HL-60/S4 (cell line): ENCODE measurements around the gene TGFB1I1.

Experiments
- in situ Hi-C: fragments of 300-500 bp; cut with MboI; formaldehyde crosslinking; loops from 2 replicates; pipeline ENCODE4 v1.14.3; 2022; ENCODE audit warnings: low sequenced_read_pairs

Gene TGFB1I1

DNA sequence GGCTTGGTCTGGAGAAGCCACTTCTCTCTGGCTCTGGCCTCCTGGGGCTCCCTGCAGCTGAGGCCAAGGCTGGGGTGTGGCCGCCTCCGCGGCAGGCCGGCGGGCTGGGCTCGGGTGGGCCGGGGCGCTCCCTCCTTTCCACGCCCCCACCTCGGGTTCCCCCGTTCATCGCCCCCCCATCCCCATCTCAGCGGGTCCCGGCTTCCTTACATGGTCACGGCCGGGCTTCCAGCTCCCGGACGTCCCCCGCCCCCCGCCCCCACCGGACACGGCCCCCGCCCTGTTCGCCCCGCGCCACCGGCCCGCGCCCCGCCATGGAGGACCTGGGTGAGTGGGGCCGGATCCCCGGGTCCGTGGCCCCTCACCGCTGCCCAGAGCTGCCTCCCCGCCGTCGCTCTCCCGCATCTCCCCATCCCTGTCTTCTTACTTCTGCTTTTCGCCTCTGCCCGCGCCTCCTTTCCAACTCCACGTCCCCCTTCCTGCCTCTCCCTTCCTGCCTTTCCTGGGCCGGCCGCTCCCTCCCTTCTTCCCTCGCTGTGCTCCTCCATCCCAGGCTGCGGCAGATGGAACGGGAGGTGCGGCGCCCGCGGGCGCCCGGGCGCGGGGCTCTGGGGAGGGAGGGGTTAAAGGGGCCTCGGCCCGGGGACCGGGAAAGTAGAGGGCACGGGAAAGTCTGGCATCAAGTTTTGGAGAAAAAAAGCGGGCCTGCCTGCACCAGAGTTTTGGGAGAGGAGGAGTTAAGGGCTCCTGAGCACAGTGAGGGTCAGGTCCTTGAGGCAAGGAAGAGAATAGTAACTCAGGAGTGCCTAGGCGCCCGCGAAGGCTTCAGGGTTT, at the start of gene TGFB1I1:
Gene TGFB1I1, plus strand, starts transcription at position 278 of the 834 bp plus-strand sequence. Its CDS starts 37 bp downstream, at position 315.
- in situ Hi-C loops = no loop called here

DNA sequence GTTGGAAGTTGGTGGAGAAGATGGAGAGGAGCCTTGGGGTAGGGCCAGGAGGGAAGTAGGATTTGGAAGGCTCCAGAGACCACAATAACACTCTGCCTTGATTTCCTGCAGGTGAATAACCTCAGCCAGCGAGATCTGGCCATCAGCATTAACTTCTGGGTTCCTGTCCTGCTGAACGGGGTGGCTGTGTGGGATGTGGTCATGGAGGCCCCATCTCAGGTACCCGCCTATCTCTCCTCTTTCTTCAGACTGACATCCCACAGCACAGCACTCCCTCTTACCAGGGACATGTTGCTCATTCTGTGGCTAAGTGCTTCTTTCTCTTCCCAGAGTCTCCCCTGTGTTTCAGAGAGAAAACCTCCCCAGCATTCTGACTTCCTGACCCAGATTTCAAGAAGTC, 48.7 kb upstream of the TGFB1I1 start:
- in situ Hi-C loops = no loop called here

DNA sequence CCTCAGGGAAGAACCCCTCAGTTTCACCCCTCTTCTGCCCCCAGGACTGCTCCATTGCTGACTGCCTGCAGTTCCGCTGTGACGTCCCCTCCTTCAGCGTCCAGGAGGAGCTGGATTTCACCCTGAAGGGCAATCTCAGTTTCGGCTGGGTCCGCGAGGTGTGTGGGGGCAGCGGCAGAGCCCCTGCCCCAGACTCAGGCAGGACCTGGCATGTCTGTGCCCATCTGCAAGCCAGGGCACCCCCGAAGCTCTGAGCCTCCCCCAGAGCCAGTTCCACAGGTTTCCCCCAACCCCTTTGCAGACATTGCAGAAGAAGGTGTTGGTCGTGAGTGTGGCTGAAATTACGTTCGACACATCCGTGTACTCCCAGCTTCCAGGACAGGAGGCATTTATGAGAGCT, 48.2 kb upstream of the TGFB1I1 start:
- in situ Hi-C loops = no loop called here

DNA sequence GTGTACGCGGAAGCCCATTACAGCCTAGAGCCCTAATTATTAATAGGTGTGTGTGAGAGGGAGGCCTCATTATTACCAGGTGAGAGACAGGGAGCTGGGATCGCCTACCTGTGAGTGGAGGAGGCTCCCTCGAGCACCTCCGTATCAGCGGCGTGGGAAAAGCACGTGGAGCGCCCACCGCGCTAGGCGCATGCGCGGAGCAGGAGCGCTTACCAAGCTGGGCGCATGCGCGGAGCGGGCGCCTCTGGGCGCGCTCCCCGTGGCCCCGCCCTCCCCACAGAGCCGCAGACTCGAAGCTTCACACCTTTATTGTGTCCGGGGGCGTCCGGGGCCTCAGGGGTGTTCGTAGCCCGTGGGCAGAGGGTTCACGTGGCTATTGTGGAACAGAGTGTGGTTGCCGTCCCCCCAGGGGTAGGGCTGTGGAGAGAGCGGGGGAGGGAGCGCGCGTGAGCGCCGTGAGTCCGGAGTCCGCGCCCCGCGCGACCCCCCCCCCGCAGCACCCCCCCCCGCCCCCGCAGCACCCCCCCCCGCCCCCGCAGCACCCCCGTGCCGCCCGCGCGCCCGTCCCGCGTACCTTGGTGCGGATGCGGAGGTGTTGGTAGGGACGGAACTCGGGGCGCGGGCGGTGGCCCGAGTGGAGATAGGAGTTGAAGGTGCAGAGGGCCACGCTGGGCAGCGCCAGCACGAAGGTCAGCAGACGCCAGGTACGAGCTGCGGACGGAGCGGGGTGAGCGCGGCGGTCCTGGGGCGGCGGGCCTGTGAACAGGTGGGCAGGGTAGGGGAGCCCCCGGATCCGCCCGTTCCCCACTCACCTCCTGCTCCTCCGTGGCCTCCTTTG, 44.3 kb upstream of the TGFB1I1 start:
- in situ Hi-C loops = loop anchor here (25.0 kb wide), 1 partner anchor 465 kb away; the partner anchor contains the start of gene SETD1A

DNA sequence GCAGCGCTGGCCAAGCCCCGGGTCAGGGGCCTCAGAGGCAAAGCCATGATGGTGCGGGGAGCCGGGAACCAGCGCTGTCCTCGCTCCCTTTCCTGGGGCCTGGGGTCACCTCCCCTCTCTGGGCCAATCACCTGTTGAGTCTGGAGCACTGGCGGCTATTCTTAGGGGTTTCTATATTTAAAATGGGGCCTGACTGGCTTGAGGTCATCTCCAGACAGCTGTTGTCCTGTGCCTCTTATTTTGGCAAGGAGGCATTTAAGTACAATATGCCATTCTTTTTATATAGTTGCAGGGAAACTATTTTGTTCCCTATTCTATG, 43.7 kb upstream of the TGFB1I1 start, which contains the start of gene COX6A2:
Gene COX6A2, minus strand, starts transcription at position 82 of the 319 bp plus-strand sequence. Its CDS starts 35 bp downstream, at position 47.
- in situ Hi-C loops = loop anchor here (25.0 kb wide), 1 partner anchor 466 kb away; the partner anchor contains the start of gene SETD1A

DNA sequence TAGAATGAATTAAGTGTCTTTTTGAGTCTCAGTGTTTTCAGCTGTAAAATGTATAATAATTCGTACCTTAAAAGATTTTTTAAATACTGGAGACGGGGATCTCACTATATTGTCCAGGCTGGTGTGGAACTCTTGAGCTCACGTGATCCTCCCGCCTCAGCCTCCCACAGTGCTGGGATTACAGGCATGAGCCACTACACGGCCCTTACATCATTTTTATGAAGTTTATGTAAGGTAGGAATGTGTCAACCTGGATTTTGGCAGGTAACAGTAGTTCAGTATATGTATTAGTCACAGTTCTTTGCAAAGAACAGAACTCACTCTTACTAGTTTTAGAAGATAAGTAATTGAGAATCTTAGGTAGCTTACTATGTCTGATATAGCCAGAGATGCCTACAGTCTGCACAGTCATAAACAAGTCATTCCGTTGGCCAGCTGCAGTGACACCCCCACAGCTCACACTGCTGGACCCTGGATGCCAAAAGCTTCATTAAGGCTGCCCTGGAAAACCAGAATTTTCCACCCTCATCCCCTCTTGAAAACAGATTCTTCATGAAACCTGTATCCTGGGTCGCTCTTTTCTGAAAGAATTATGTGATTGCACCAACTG, 43.2 kb upstream of the TGFB1I1 start:
- in situ Hi-C loops = loop anchor here (25.0 kb wide), 1 partner anchor 466 kb away; the partner anchor contains the start of gene SETD1A

DNA sequence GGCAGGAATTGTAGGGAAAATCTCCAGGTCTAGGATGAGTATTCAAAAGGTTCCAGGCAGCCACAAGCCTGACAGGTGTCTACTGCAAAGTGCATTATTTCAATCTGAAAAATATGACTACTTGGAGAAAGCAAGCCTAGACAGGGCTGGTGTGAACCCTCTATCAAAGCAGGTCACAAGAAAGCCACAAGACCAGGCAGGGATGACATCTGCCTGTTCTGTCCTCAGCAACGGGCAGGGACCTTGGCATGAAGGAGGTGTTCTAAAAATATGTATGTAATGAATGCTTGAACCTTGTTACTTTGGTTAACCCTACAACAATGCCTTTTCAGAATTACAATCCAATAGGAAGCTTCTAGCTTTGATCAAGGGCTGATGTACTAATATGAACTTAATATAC, 42.6 kb upstream of the TGFB1I1 start:
- in situ Hi-C loops = loop anchor here (25.0 kb wide), 1 partner anchor 467 kb away; the partner anchor contains the start of gene SETD1A

DNA sequence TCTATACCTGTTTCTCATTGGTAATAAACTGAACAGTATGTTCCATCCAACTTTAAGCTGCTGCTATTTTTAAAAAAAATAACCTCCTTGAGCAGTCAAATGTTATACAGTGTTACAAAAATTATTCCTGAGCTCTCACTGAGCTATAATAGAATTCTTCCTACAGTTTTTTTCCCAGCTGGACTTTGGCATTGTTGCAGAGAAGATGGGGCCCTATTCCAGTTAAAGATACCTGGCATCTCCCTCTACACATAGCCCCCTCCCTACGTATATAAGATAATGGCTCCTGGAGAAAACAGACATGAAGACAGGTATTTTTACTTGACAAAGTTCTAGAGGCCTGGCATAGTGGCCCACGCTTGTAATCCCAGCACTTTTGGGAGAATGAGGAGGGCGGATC, 42.2 kb upstream of the TGFB1I1 start:
- in situ Hi-C loops = loop anchor here (25.0 kb wide), 1 partner anchor 467 kb away; the partner anchor contains the start of gene SETD1A

DNA sequence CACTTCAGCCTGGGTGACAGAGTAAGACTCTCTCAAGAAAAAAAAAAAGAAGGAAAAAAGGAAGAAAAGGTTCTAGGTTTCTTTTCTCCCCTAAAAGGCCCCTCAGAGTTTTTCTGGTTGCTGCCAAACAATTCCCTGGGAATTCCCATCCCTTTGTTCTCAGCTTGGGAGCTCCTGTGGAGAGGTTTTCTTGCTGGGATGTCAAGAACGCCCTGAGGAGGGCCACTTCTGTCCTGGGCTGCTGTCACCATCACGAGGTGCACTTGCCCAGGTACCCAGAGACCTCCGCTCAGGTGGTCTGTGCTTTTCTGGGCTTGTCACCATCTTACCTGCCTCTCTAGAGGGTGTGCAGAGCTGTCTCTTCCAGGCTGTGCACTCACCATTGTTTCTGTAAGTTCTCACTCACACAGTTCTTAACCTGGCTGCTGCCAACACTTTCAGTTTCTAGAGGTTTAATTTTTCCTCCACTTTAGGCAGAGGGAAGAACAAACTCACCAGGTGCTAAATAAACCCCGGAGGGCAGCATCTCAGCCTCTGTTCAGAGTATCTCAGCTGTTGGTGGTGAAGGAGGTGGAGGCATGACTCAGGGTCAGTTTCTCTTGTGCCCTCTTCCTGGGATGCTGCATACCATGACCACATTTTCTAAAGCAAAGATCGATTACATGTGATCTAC, 41.4 kb upstream of the TGFB1I1 start:
- in situ Hi-C loops = loop anchor here (25.0 kb wide), 1 partner anchor 468 kb away; the partner anchor contains the start of gene SETD1A

DNA sequence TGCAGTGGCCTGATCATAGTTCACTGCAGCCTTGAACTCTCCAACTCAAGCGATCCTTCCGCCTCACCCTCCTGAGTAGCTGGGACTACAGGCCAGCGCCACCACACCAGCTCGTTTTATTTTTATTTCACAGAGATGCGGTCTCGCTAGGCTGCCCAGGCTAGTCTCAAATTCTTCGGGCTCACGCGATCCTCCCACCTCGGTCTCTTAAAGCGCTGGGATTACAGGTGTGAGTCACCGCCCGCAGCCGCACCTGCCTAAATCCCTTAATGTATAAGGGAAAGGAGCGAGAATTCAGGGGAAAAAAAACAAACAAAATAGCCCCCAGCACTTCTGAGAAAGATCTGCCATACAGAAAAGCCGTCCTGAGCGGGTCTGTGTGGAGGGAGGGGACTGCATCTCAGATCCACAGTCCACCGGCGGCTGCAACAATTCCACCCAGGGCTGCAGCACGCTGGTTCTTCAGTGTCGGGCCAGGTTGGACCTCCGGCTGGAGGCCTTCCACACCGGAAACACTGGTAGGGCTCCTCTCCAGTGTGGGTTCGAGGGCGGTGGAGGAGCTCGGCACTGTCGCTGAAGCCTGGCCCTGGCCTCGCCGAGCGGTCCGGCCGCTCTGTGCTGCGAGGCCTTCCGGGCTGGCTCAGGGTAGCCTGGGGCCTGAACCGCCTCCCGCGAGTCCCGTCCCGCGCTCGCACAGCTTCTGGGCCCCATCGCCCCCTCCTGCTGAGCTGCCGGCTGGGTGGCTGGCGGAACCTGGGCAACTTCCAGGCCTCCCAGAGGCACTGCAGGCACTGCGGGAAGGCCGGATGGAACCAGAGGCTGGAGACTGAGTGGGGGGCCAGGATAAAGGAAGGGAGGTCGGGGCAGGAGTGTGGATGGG, 36.4 kb upstream of the TGFB1I1 start:
- in situ Hi-C loops = loop anchor here (25.0 kb wide), 1 partner anchor 473 kb away; the partner anchor contains the start of gene SETD1A

DNA sequence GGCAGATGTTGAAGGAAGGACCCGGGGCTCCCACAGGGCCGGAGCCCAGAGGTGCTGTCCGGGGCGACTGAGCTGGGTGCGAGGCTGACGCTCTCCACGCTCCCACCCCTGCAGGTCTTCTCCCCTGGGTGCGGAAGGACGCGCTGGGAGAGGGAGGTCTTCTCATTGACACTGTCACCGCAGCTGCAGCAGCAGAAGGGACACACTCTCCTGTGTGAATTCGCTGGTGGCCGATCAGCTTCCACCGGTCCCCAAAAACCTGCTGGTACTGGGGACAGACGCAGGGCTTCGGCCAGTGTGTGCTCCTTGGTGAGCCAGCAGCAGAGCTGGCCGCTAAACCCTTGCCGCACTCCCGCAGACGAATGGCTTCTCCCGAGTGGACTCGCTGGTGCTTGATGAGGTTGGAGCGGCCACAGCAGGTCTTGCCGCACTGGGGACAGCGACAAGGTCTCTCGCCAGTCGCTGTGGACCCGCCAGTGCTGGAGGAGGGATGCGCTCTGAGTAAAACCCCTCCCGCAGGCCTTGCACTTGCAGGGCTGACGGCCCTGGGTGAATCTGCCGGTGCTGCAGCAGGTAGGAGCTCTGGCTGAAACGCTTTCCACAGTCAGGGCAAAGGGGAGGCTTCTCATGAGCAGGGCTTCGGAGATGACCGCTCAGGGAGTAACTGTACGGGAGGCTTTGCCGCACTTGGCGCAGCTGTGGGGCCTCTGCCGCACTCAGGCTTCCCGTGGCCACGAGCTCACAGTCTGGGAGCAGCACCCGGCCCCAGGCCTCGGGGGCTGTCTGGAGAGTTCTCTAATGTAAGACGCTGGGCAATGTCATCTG, 35.5 kb upstream of the TGFB1I1 start:
- in situ Hi-C loops = loop anchor here (25.0 kb wide), 1 partner anchor 474 kb away; the partner anchor contains the start of gene SETD1A

DNA sequence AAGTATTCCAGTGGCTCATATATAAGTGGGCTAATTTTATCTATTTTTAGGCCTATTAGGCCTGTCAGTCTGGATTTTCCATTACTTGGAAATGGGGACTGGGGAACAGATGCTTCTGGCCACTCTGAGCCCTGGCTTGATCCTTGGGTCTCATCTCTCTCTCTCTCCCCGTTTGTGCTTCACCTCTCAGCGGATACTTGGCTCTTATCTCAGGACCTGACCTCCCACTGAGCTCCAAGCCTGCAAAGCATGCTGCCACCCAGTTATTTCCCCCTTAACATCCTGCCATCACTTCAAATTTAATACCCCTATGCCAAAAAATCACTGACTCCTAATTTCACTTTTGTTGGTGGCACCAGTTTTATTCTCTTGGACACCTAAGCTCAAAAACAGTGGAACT, 33.5 kb upstream of the TGFB1I1 start:
- in situ Hi-C loops = loop anchor here (25.0 kb wide), 1 partner anchor 476 kb away; the partner anchor contains the start of gene SETD1A

DNA sequence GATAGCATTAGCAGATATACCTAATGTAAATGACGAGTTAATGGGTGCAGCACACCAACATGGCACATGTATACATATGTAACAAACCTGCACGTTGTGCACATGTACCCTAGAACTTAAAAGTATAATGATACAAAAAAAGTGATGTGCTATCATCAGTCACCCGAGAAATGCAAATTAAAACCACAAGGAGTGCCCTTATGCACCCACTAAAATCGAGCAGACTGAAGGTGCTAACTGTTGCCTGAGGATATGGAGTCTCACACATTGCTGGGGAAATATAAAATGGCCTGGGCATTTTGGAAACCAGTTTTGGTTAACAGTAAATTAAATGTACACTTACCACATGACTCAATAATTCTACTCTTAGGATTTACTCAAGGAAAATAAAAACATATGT, 32.9 kb upstream of the TGFB1I1 start:
- in situ Hi-C loops = loop anchor here (25.0 kb wide), 1 partner anchor 477 kb away; the partner anchor contains the start of gene SETD1A

DNA sequence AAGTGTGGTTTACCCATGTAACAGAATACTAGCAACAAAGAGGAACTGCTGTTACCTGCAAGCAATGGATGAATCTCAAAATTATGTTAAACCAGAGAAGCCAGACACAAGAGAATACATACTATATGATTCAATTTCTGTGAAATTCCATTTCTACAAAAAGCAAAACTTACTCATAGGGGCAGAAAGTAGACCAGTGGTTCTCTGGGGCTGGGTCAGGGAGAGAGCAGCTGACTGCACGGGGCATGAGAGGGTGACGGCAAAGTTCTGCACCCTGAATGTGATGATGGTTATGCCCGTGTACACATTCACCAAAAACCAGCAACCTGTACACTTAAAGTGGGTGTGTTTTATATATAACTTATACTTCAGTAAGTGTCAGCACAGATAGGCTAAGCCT, 32.4 kb upstream of the TGFB1I1 start:
- in situ Hi-C loops = loop anchor here (25.0 kb wide), 1 partner anchor 477 kb away; the partner anchor contains the start of gene SETD1A

DNA sequence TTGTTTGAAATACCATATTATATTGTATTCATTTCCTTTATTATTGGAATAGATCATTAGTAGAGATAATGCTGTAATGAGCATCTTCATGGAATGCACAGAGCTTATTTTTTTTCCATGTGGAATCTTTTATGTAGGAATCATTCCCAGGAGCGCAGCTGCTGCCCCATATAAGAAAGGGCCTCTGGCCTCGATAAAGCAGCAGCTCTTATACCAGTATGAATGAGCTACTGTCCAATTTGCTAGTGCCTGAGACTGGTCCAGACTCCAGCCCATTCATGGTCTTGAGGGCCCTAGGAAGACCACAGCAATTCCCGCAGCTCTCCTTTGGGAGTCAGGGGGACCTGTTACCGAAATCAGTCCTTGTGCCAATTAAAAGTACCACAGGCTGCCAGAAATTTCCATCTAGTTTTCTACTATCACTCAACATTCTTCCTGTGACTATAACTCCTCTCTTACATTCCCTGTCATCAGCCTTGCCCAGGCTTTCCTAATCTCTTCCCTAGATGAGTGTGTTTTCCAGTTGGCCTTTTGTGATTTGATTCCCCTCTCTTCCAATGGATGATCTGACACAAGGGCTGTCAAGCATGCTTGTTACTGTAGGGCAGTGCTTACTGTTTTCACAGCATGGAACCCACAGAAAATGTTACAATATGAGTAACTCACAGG, 31.3 kb upstream of the TGFB1I1 start:
- in situ Hi-C loops = loop anchor here (25.0 kb wide), 1 partner anchor 478 kb away; the partner anchor contains the start of gene SETD1A

DNA sequence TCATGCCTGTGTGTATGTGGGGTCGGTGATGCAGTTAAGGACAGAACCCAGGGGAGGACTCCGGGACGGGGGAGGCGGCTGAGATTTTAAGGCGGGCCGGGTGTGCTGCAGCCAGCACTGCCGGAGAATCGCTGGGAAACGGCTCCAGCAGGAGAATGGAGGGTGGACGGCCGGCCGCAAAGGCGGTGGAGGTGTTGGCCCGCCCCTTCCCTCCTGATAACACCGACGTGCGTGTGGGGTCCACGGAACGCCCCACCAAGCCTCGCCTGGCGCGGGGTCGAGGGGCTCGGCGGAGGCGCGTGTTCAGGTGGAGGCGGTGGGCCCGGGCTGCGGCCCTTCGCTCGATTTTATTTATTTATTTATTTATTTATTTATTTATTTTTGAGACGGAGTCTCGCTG, 30.0 kb upstream of the TGFB1I1 start:
- in situ Hi-C loops = loop anchor here (25.0 kb wide), 1 partner anchor 480 kb away; the partner anchor contains the start of gene SETD1A

DNA sequence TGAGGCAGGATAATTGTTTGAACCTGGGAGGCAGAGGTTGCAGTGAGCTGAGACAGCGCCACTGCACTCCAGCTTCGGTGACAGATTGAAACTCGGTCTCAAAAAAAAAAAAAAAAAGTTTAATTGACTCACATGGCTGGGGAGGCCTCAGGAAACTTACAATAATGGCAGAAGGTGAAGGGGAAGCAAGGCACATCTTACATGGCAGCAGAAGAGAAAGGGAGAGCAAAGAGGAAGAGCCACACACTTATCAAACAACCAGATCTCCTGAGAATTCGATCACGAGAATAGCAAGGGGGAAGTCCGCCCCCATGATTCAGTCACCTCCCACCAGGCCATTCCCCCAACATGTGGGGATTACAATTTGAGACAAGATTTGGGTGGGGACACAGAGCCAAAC, 26.0 kb upstream of the TGFB1I1 start:
- in situ Hi-C loops = loop anchor here (25.0 kb wide), 1 partner anchor 484 kb away; the partner anchor contains the start of gene SETD1A
